Nasal cavity respiratory epithelium epithelial cell of viscerocranial mucosa (primary cell): ENCODE results near the gene PERCC1. TPM values are rescaled to one million over a fixed set of nuclear protein-coding genes. Genes with fewer than 3 reads are reported as not detected.

Experiments
- total RNA-seq: library from RNA; depleted of rRNA; stranded (reverse); fragments of >200 nt; gene quantifications from 2 replicates; pipeline ENCODE4 v1.2.3, GENCODE V29; 2014

Gene PERCC1
- total RNA-seq, result not detected in 2 replicates

GRCh38 chr16:1430759-1431496, at the start of gene PERCC1:
Gene PERCC1, plus strand, starts transcription at chr16:1431078. Its CDS starts 1,516 bp downstream, at chr16:1432594.

DNA sequence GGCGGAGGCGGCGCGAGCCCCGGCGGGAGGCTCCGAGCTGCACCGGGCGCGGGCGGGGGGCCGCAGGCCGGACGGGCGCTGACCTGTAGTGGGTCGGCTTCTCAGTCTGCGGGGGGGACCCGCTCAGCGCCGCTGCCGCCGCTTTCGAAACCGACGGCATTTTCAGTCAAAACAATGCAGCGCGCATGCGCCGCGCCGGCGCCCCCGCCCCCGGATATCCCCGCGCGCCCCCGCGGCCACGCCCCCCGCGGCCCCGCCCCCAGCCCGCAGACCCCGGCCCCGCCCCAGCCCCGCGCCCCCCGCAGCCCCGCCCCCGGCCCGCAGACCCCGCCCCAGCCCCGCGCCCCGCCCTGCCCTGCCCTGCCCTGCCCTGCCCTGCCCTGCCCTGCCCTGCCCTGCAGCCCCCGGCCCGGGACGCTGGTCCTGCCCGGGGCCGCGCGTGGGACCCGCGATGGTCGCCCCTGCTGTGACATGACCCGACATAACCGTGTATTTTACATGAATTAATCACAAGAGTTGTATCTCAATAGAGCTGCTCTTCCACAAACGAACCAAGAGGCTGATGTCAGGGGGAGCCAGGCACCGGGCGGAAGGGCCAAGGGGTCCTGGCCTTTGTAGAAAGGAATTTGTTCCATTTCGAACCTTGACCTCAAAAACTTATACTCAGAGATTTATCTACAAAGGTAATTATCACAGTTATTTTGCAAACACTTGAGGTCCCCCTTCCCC, 16.2 kb upstream of the PERCC1 start, which contains the start of gene UNKL:
Gene UNKL, minus strand, starts transcription at position 173 of the 729 bp plus-strand sequence. Its CDS starts 13 bp downstream, at position 160.

GRCh38 chr16:1443980-1444729, 13.3 kb downstream of the PERCC1 start, which contains the start of gene CCDC154:
Gene CCDC154, minus strand, starts transcription at chr16:1444556. Its CDS starts 234 bp downstream, at chr16:1444322.

DNA sequence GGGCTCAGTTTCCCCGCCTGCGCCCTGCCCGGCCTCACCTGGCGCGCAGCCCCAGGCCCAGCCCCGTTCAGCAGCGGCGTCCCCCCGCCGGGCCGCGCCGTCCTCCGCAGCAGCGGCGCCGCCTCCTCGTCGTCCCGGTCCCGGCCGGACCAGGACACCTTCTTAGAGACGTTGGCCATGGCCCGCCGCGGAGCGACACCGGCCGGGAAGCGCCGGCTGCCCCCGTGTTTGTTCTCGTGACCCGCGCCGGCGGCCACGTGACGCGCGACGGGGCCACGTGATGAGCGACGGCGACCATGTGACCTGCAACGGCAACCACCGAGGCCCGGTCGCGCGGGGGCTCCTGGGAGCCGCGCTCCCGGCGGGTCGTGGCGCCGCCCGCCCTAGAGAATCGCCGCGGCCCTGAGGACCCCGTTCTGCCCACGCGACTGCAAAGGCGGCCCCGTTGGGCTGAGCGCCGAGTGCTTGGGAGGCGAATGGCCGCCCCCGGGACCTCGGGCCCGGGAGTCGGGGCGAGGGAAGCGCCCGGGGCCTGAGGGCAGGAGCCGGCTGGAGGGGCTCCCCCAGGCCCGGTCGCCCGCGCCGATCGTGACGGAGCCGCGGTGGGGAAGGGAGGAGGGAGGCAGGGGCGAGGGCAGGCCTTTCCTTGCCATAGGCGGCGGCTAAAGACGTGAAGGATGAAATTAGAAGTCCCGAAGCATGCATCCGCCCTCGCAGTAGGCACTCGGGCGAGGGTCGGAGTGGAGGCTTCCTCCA, 44.1 kb downstream of the PERCC1 start, which contains the start of gene CLCN7:
Gene CLCN7, minus strand, starts transcription at position 233 of the 756 bp plus-strand sequence. Its CDS starts 54 bp downstream, at position 179.

Other genes with a start within 250 kb of the PERCC1 start
- gene TPSG1, start 205.8 kb upstream of the PERCC1 start, total RNA-seq, result not detected in 2 replicates
- not detected in 2 replicates for gene TPSB2, start 200.9 kb upstream of the PERCC1 start, total RNA-seq
- not detected in 2 replicates for gene TPSAB1, start 190.4 kb upstream of the PERCC1 start, total RNA-seq
- not detected in 2 replicates for gene TPSD1, start 175.0 kb upstream of the PERCC1 start, total RNA-seq
- 44.8 and 80.6 TPM in 2 replicates for gene UBE2I, start 121.4 kb upstream of the PERCC1 start, total RNA-seq
- 0.34 and 0.78 TPM in 2 replicates for gene BAIAP3, start 97.4 kb upstream of the PERCC1 start, total RNA-seq
- 63.9 and 84.4 TPM in 2 replicates for gene TSR3, start 79.2 kb upstream of the PERCC1 start, total RNA-seq
- 23.9 and 47.1 TPM in 2 replicates for gene GNPTG, start 79.1 kb upstream of the PERCC1 start, total RNA-seq
- gene UNKL, start 16.4 kb upstream of the PERCC1 start, total RNA-seq, result 3.4 and 10.1 TPM in 2 replicates
- 16.6 and 28.0 TPM in 2 replicates for gene UQCC4, start 10.3 kb upstream of the PERCC1 start, total RNA-seq
- under 0.01 and 0.57 TPM in 2 replicates for gene CCDC154, start 13.5 kb downstream of the PERCC1 start, total RNA-seq
- 61.9 and 142 TPM in 2 replicates for gene CLCN7, start 44.0 kb downstream of the PERCC1 start, total RNA-seq
- gene PTX4, start 57.9 kb downstream of the PERCC1 start, total RNA-seq, result not detected in 2 replicates
- 8.5 and 14.7 TPM in 2 replicates for gene TELO2, start 62.3 kb downstream of the PERCC1 start, total RNA-seq
- under 0.01 and 0.28 TPM in 2 replicates for gene TMEM204, start 102.6 kb downstream of the PERCC1 start, total RNA-seq
- 10.6 and 19.1 TPM in 2 replicates for gene IFT140, start 181.0 kb downstream of the PERCC1 start, total RNA-seq
- 5.1 and 14.0 TPM in 2 replicates for gene CRAMP1, start 181.3 kb downstream of the PERCC1 start, total RNA-seq
- gene JPT2, start 247.2 kb downstream of the PERCC1 start, total RNA-seq, result 55.7 and 84.5 TPM in 2 replicates